ENCODE measurements around the gene AP3B2.
"Not testable (repeated sequence)": the region's sequence is repeated elsewhere in the genome, so short reads cannot be mapped to it uniquely, and the experiment has no call there.

Gene AP3B2

GRCh38 chr15:82649226-82649999 lies 60.3 kb downstream of the AP3B2 start:
- DNase-seq (ENCODE audit: low read depth, low spot score): no peak

GRCh38 chr15:82648257-82649103 lies 61.2 kb downstream of the AP3B2 start:
- DNase-seq (ENCODE audit: low read depth, low spot score): no peak

GRCh38 chr15:82647835-82648256 lies 61.8 kb downstream of the AP3B2 start:
- DNase-seq (ENCODE audit: low read depth, low spot score): no peak

- no peak for DNase-seq (ENCODE audit: low read depth, low spot score)
These were observed 62.4 kb downstream of the AP3B2 start, which contains the start of gene CPEB1 for GRCh38 chr15:82647045-82647834. Gene CPEB1, minus strand, starts transcription at chr15:82647363. Its CDS starts 18,904 bp downstream, at chr15:82628459.

GRCh38 chr15:82646250-82647044 lies 63.2 kb downstream of the AP3B2 start:
- no peak for DNase-seq (ENCODE audit: low read depth, low spot score)

GRCh38 chr15:82644967-82645852 lies 64.5 kb downstream of the AP3B2 start:
- not testable (repeated sequence) for DNase-seq (ENCODE audit: low read depth, low spot score)

- no peak for DNase-seq (ENCODE audit: low read depth, low spot score)
These were observed 65.7 kb downstream of the AP3B2 start for GRCh38 chr15:82643992-82644391.

- DNase-seq (ENCODE audit: low read depth, low spot score): no peak
These were observed 67.0 kb downstream of the AP3B2 start for GRCh38 chr15:82642656-82643055.

- DNase-seq (ENCODE audit: low read depth, low spot score): no peak
These were observed 68.4 kb downstream of the AP3B2 start for GRCh38 chr15:82641129-82641798.

GRCh38 chr15:82640672-82641071 lies 69.0 kb downstream of the AP3B2 start:
- DNase-seq (ENCODE audit: low read depth, low spot score): no peak

GRCh38 chr15:82635798-82636197 lies 73.9 kb downstream of the AP3B2 start:
- no peak for DNase-seq (ENCODE audit: low read depth, low spot score)

GRCh38 chr15:82630033-82630432 lies 79.6 kb downstream of the AP3B2 start:
- DNase-seq (ENCODE audit: low read depth, low spot score): no peak

GRCh38 chr15:82625136-82625535 lies 84.5 kb downstream of the AP3B2 start:
- no peak for DNase-seq (ENCODE audit: low read depth, low spot score)

GRCh38 chr15:82624438-82624837 lies 85.2 kb downstream of the AP3B2 start:
- no peak for DNase-seq (ENCODE audit: low read depth, low spot score)

- DNase-seq (ENCODE audit: low read depth, low spot score): no peak
These were observed 85.7 kb downstream of the AP3B2 start for GRCh38 chr15:82624008-82624407.

- DNase-seq (ENCODE audit: low read depth, low spot score): no peak
These were observed 87.7 kb downstream of the AP3B2 start for GRCh38 chr15:82621970-82622369.

- DNase-seq (ENCODE audit: low read depth, low spot score): no peak
These were observed 95.9 kb downstream of the AP3B2 start for GRCh38 chr15:82613747-82614146.

- DNase-seq (ENCODE audit: low read depth, low spot score): no peak
These were observed 98.3 kb downstream of the AP3B2 start for GRCh38 chr15:82611348-82611747.

All from iPS DF 19.7 (cell line).